ENCODE data around the gene IGDCC3.

IGDCC3 gene

GRCh38 chr15:65386376-65386775, 8.6 kb upstream of the IGDCC3 start:
- no peak for DNase-seq

DNA sequence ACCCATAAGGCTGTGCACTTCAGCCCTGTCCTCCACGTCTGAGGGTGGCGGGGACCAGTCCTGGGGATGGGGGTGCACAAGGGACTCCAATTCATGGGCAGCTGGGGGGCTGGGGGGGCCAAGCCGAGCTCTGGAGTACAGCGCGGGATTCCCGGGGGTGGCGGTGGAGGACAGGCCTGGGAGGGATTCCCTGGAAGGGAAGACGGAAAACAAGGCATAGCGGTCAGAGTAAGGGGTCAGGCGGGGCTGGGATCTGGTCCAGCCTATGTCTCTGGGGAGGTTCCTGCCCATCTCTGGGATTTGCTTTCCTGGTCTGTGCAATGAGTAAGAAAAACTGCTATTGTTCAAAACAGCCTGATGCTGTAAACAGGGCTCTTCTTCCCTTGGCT, 8.1 kb upstream of the IGDCC3 start:
- no peak for DNase-seq

GRCh38 chr15:65384895-65385869, 7.4 kb upstream of the IGDCC3 start:
- peak; percentile 91 for DNase-seq

- DNase-seq: no peak
Measured at GRCh38 chr15:65384505-65384894, 6.7 kb upstream of the IGDCC3 start.

DNA sequence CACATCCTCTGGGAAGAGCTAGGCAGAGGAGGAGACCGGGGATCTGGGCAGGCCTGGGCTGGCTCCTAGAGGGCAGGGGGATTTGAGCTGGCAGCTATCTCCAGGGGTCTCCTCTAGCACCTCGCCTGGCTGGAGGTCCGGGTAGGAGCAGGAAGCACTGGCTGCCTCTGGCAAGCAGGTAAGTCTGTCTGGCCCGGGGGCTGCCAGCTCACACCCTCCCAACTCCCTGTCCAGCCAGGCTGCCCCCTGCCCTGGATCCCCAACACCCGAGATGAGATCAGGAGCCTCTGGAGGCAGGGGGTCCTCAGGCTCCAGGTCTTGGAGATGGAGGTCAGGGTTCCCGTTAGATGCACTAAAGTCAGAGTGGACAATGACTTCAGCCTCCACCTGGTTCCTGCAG, 6.2 kb upstream of the IGDCC3 start:
- DNase-seq: no peak

DNA sequence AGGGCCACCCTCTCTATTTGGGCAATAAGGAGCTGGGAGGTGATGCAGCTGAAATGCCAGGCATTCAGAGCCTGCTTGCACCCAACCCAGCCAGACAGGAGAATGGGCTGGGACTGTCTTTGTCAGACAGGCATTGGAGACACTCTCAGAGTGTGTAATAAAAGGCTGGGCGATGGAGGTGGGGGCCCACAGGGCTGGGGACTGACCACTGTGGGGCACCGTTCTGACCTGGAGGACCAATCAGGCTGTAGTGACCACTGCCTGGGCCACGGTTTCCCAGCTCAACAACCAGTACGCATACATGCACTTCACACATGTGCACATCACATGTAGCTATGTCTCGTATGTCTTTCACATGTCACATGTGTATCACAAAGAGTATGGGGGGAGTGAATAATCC, 5.7 kb upstream of the IGDCC3 start:
- no peak for DNase-seq

- no peak for DNase-seq
Measured at GRCh38 chr15:65382921-65383320, 5.1 kb upstream of the IGDCC3 start.

DNA sequence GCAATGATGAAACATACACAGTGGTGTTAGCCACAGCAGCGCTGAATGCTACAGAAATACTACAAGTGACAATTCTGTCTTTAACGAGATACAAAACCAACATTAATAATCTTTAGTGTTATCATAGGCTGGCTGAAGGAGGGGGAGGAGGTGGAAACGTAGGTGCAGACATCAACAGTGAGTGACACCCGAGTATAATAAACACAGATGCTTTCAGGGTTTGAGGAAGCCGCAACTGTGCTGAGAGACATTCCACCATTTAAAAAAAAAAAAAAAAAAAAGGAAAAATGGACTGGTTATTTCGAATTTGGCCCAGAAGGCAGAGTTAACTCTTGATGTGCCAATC, 4.3 kb upstream of the IGDCC3 start:
- DNase-seq: no peak

DNA sequence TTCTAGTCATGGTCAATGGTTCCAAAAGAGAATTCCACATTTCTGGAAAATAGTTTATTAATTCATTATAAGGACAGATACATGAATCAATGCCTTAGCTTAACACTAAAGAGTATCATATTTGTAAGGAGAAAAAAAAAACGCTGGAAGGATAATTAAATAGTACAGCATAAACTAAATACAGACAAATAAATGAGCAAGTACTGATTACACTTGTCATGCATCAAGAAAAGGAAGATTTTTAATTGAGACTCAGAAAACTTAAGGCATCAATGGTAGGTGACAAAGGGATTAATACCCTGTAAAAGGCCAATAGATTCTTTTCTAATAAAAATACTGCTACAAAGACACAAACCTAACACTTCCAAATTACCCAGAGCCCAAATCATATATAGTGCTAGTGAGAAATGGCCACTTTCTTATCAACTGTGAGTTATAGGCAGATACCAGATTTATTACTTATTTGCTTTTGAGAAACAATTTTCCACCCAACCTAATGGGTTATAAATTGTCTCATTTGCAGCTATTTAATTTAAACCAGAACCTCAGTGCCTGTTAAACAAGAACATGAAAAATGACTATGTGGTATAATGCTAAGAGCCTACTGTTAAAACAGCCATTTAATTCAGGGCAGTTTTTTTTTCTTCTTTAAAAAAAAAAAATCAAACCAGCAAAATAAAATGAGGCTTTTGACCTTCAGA, 3.8 kb upstream of the IGDCC3 start:
- DNase-seq: no peak

GRCh38 chr15:65379986-65380385, 2.2 kb upstream of the IGDCC3 start:
- DNase-seq: no peak

DNA sequence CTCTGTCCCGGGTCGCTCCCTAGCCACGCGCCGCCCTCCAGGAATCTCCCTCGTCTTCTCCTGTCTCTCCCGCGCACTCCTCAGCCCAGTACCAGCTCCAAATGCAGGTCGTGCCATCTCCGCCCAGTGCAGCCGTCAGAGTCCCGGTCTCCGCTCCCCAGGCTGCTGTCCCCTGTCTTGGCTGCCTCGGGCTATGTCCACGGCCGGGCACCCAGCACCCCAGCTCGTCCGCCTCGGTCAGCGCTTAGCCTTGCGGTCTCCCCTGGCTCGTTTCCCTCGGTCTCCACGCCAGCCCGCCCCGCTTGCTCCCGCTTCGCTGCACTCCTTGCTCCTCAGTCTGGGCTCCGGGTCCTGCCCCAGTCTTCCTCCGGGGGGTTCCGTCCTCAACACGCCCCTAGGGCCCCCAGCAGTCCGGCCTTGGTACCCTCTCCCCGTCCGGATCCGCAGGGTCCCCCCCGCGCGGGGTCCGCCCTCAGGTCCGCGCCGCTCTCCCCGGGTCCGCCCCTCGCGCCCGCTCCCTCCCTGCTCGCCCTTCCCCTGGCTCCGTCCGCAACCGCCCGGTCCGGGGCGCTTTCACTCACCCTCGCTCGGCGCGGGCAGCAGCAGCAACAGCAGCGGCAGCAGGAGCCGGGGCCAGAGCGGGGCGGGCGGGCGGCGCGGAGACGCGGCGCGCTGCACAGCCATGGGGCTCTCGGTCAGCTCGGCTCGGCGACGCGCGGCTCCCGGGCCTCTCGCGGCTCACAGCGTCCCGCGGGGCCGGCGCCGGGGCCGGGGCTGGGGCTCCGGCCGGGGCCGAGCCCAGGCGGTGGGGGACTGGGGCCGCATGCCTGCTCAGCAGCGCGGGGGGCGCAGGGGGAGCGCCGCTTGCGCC, 462 bp downstream of the IGDCC3 start:
- DNase-seq: no peak

DNA sequence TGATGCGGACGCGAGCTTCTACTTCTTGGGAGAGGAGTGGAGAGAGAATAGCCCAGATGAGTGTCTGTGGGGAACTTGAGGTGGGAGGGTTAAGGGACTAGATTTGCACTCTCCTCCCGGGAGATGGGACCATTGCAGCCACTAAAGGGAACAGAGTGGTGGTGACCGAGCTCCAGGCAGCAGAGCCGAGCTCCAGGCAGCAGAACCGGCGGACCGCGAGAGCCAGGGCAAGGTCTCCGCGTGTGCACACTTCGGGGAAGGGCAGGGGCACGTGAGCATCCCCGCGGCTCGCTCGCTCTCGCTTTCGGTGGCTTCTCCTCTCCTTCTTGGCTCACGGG, 1.1 kb downstream of the IGDCC3 start:
- DNase-seq: no peak

DNA sequence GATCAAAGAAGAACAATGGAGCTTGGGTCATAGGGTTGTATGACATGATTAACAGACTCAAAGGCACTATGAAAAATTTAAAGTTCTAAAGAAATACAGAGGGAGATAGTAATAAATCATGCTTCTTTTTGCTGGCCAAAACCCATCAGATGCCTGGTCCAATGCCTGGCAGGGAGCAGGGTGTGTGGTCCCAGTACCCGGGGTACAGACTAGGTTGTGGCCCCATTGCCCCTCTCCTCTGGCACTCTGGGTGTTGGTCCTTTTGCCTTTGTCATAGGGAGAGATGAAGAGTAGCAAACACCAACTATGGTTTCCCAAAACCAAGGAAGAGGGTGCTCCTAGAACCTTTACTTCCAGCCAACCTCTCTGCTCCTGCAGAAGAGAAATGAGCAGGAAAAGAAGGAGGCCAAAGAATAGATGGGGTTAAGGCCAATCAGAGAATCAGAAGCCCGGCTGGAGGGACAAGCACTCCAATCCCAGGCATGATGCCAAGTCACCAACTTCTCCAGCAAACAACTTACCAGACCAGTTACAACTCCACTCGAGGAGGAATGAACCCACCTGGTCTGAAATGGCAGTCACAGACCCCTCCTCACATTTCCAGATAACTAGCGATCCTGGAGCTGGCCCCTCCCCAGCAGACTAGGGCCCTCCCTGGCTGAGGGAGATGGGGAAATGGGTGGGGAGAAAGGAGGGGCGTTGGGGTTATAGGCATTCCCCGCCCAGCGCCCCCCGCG, 1.8 kb downstream of the IGDCC3 start:
- DNase-seq: no peak

- DNase-seq: no peak
Measured at GRCh38 chr15:65374821-65375401, 2.9 kb downstream of the IGDCC3 start.

DNA sequence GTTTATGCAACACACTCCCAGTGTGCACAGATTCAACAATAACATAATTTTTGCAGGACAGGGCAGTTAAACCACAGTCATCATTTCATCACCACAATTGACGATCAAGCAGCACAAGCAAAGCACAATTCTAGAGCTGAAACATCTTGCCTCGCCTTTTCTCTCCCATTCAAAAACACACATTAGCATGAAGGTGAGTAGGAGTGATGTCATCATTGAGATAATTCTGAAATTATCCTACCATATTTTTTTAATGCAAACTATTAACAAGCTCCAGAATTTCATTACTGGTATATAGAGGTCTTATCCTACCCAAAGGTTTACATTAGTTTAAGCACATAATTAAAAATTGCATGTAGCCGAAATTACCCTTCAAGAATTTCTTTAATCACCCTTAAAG, 3.5 kb downstream of the IGDCC3 start:
- DNase-seq: no peak

- no peak for DNase-seq
Measured at GRCh38 chr15:65373163-65373651, 4.6 kb downstream of the IGDCC3 start.

DNA sequence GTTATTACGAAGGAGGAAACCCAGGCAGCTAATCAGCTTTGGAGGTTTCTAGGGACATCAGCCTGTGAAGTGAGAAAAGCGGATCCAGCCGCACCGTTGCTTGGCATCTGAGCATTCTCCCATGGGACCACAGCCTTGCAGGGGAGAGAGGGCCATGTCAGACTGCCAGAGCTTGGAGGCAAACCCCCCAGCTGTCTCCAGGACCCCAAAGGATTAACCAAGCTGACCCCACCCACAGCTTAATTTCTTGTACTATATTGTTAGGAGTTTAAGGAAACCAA, 5.1 kb downstream of the IGDCC3 start:
- no peak for DNase-seq

GRCh38 chr15:65371976-65372786, 5.6 kb downstream of the IGDCC3 start:
- no peak for DNase-seq

DNA sequence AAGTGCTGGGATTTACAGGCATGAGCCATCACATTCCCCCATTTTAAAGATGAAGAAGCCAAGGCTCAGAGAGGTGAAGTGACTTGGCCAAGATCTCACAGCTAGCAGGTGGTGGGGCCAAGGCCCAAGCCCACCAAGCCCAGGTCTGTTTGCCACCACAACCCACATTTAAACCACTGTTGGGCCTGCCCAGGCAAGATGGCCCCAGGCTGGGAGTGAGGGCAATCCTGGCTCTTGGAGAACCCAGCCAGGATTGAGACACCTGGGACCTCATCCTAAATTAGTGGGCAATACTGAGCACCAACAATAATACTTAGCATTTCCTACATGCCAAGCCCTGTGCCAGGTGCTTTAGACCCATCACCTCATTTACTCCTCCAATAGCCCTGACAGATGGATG, 6.9 kb downstream of the IGDCC3 start:
- no peak for DNase-seq

DNA sequence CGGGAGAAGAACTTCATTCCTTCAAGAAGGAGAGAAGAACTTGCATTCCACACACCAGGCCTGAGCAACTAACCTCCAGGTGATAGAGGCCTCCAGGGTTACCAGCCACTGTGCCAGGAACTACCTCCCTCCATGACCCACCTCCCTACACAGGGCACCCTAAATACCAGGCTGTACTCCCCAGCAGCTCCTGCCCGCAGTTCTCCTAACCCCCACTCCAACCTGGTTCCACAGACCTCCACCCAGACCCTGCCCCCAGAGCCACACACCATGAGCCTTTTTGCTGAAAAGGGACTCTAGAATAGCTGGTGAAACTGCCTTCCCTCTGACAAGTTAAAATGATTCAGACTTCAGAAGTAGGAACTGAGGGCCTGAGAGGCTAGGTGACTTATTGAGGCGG, 8.2 kb downstream of the IGDCC3 start:
- no peak for DNase-seq

DNA sequence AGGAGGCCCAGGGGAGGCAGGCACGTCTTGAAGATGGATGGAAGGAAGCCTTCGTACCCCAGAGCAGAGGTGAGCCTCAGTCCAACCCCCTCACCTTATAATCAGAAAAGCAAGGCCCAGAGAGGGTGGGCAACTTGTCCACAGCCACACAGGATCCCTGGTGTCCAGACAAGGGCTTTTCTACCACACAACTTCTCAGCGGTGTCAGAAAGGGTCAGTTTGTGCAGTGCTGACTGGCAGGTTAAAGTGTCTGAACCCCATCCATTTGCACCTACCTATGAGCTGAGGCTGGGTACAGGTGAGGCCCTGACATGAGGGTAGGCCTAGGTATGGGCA, 8.6 kb downstream of the IGDCC3 start:
- no peak for DNase-seq

All from activated CD8-positive, alpha-beta memory T cell treated with anti-CD3 and anti-CD28 coated beads, Interleukin-2, amount 50 U/mL, for 48 hours (primary cell).